GM23248 (cell line): ENCODE data around the gene ZNF189.

Experiments
- EZH2 ChIP-seq: fragments of 200-600 bp; sonication (generic); IDR thresholded peaks from 2 replicates; pipeline ENCODE4 v1.6.1; 2018; ENCODE audit warnings: antibody characterized with exemption, mild to moderate bottlenecking; ENCODE audit not compliant: insufficient read depth, poor library complexity, severe bottlenecking
- EZH2phosphoT487 ChIP-seq: fragments of 200-600 bp; sonication (generic); IDR thresholded peaks from 2 replicates; pipeline ENCODE4 v1.6.1; 2018; ENCODE audit warnings: antibody characterized with exemption, moderate library complexity, mild to moderate bottlenecking, low read depth; ENCODE audit not compliant: insufficient read depth

GRCh38 chr9:101354765-101355708 is 43.6 kb upstream of the ZNF189 start:
- no peak for TF ChIP-seq EZH2
- TF ChIP-seq EZH2phosphoT487: no peak
